GM12878 (cell line): ENCODE results near the gene XPNPEP3. TPM values are rescaled to one million over a fixed set of nuclear protein-coding genes. Genes with fewer than 3 reads are reported as not detected.

Experiments used
- ATAC-seq: fragments of 200-7000 bp; cut with Tn5 transposase; 3 replicates; pipeline ENCODE4 v1.9.1; 2020; ENCODE audit warnings: mild to moderate bottlenecking, moderate library complexity
- BruUV-seq: library from RNA; stranded (reverse); fragments of 400-500 nt; replicated peaks from 2 replicates; lab custom pipeline; 2021; lab: Mats Ljungman, UMichigan
- CTCF ChIA-PET: fragments of 300-600 bp; sonication (Branson Sonifier 250); formaldehyde crosslinking; extraction: SDS; loops from one replicate; lab custom pipeline; 2021; ENCODE audit warnings: inconsistent platforms; lab: Yijun Ruan, JAX
- POLR2A ChIA-PET: fragments of 350-600 bp; formaldehyde crosslinking; extraction: SDS; loops from one replicate; lab custom pipeline; 2021; ENCODE audit warnings: inconsistent platforms; lab: Charles Lee
- RAD21 ChIA-PET: fragments of 300-600 bp; sonication (Branson Sonifier 250); formaldehyde crosslinking; loops from one replicate; lab custom pipeline; 2023; ENCODE audit warnings: antibody characterized with exemption; ENCODE audit not compliant: unreplicated experiment; lab: Charles Lee
- SMC1A ChIA-PET: fragments of 300-600 bp; sonication (Branson Sonifier 250); formaldehyde crosslinking; loops from one replicate; lab custom pipeline; 2023; ENCODE audit not compliant: unreplicated experiment, uncharacterized antibody; lab: Charles Lee
- DNase-seq: peaks from one replicate; pipeline ENCODE4 v3.0.0-alpha.2; 2011; ENCODE audit warnings: low read depth, low spot score
- FAIRE-seq: peaks from 3 replicates; lab custom pipeline; 2011; peaks lifted over from hg19 to GRCh38; lab: Jason Lieb, UNC
- H2AFZ ChIP-seq: 2 replicates; pipeline ENCODE4 v1.6.0; 2011; ENCODE audit warnings: low read depth, low read length, control low read depth; ENCODE audit not compliant: control insufficient read depth
- H3K27ac ChIP-seq: 2 replicates; pipeline ENCODE4 v1.5.1; 2011; ENCODE audit warnings: control low read depth; ENCODE audit not compliant: control insufficient read depth, insufficient read depth
- H3K27me3 ChIP-seq, 2 experiments: replicated peaks in 1 of 2; 2 replicates each; pipeline versions ENCODE4 v1.6.0 to v1.6.1; 2011; ENCODE audit warnings: low read length in 1 of 2; ENCODE audit not compliant: control insufficient read depth in 2 of 2, insufficient read depth in 2 of 2
- H3K36me3 ChIP-seq, 2 experiments: 2 replicates each; pipeline ENCODE4 v1.5.1; 2011; ENCODE audit warnings: low read length in 1 of 2; ENCODE audit not compliant: control insufficient read depth in 2 of 2, insufficient read depth in 2 of 2
- H3K4me1 ChIP-seq: 2 replicates; pipeline ENCODE4 v1.6.1; 2011; ENCODE audit warnings: mild to moderate bottlenecking, low read length, moderate library complexity, mixed read lengths; ENCODE audit not compliant: control insufficient read depth, insufficient read depth
- H3K4me2 ChIP-seq: 2 replicates; pipeline ENCODE4 v1.6.0; 2011; ENCODE audit warnings: control low read depth; ENCODE audit not compliant: control insufficient read depth, insufficient read depth
- H3K4me3 ChIP-seq: fragments of 200-600 bp; sonication (generic); 2 replicates; pipeline ENCODE4 v1.5.1; 2016
- H3K79me2 ChIP-seq: 2 replicates; pipeline ENCODE4 v1.6.0; 2011; ENCODE audit warnings: low read length; ENCODE audit not compliant: control insufficient read depth, insufficient read depth
- H3K9ac ChIP-seq: 2 replicates; pipeline ENCODE4 v1.8.0; 2011; ENCODE audit warnings: low read length, control low read depth, mixed read lengths; ENCODE audit not compliant: control insufficient read depth, insufficient read depth
- H3K9me3 ChIP-seq: replicated peaks from 3 replicates; pipeline ENCODE4 v1.5.1; 2011; ENCODE audit warnings: mild to moderate bottlenecking, low read length; ENCODE audit not compliant: control insufficient read depth, insufficient read depth
- H4K20me1 ChIP-seq: 2 replicates; pipeline ENCODE4 v1.6.0; 2011; ENCODE audit not compliant: control insufficient read depth, insufficient read depth
- BHLHE40 ChIP-seq, 2 experiments: fragments of 450-650 bp in 1 of 2; IDR thresholded peaks; 2 replicates each; pipeline ENCODE4 v1.6.1; 2011 to 2017; ENCODE audit warnings: low read depth in 2 of 2, borderline replicate concordance in 1 of 2, improper control_type of control experiment in 1 of 2, low read length in 1 of 2, mild to moderate bottlenecking in 1 of 2
- CREM ChIP-seq: IDR thresholded peaks from 2 replicates; pipeline ENCODE4 v1.6.1; 2014; ENCODE audit warnings: antibody characterized with exemption, low read depth
- EED ChIP-seq: sonication (generic); IDR thresholded peaks from 2 replicates; pipeline ENCODE4 v1.6.1; 2016; ENCODE audit warnings: antibody characterized with exemption, low read depth
- STAT1 ChIP-seq: fragments of 450-650 bp; conservative IDR thresholded peaks from 2 replicates; pipeline ENCODE4 v1.6.1; 2014; ENCODE audit warnings: antibody characterized with exemption, mild to moderate bottlenecking
- WGBS: methylation state at CpG from one replicate; pipeline ENCODE4 v1.1.6; 2016; ENCODE audit warnings: low lambda C conversion rate; ENCODE audit not compliant: insufficient replicate concordance, insufficient coverage; ENCODE audit errors: missing lambda C conversion rate; 5-methylcytosine and 5-hydroxymethylcytosine counted together
- in situ Hi-C: fragments of 300-500 bp; cut with MboI; formaldehyde crosslinking; loops from 9 replicates; pipeline ENCODE4 v1.14.3; 2018; ENCODE audit warnings: mixed read lengths
- intact Hi-C: fragments of 100-400 bp; cut with micrococcal nuclease; formaldehyde crosslinking; loops from one replicate; pipeline ENCODE4 v1.14.2; 2022; ENCODE audit not compliant: unreplicated experiment
- polyA plus RNA-seq, 11 experiments: library from polyadenylated mRNA; depleted of rRNA in 4 of 11; unstranded in 6 of 11; stranded (reverse) in 5 of 11; fragments of >200 nt; fragmentation: Nextera tagmentation in 4 of 11; fragmentation: Illumina TruSeq in 1 of 11; extraction: Ambion mirVana in 4 of 11; extraction: Trizol in 1 of 11; gene quantifications; 1 replicate in 1 of 11; 2 replicates in 10 of 11; pipeline versions ENCODE4 v1.2.1 to v1.2.3, GENCODE V29; 2011 to 2016; ENCODE audit warnings: inconsistent platforms in 2 of 11, missing spikeins in 2 of 11, low read depth in 1 of 11
- total RNA-seq, 4 experiments: library from RNA; depleted of rRNA in 3 of 4; stranded (reverse); fragments of >200 nt in 3 of 4; fragmentation: Illumina TruSeq in 1 of 4; extraction: Trizol in 1 of 4; gene quantifications; 2 replicates each; pipeline versions ENCODE4 v1.2.1 to v1.2.3, GENCODE V29; 2013 to 2021
- TF ChIP-seq, protein P1 (sequence below): fragments of 450-650 bp; IDR thresholded peaks from 2 replicates; pipeline ENCODE4 v1.6.1; 2018; ENCODE audit warnings: borderline replicate concordance, mild to moderate bottlenecking; ENCODE audit not compliant: partially characterized antibody
- TF ChIP-seq, protein P2 (sequence below): IDR thresholded peaks from 2 replicates; pipeline ENCODE4 v1.6.1; 2011; ENCODE audit warnings: low read depth, mild to moderate bottlenecking, low read length, moderate library complexity, borderline replicate concordance; ENCODE audit errors: extremely low read depth
- TF ChIP-seq, protein P3 (sequence below): IDR thresholded peaks from 2 replicates; pipeline ENCODE4 v1.6.1; 2012; ENCODE audit warnings: mild to moderate bottlenecking, low read depth, low read length

The XPNPEP3 gene
- total and polyA plus RNA-seq, 10 of the 15 experiments (the other 5 are each of a cell fraction or from before 2014, with no cell fraction given): 6.7 to 19.9 (median 11.7) TPM

GRCh38 chr22:40878922-40879321 lies 22.0 kb downstream of the XPNPEP3 start:
- Histone ChIP-seq H3K79me2 (no peaks in the 10 kb centered on the region), H3K4me2 (no peak overlapping the region), H3K9ac (no peak overlapping the region), H3K4me3 (no peak overlapping the region), H3K27me3 (no peaks in the 10 kb centered on the region), H3K4me1 (no peaks in the 10 kb centered on the region), H2AFZ (no peak overlapping the region), H3K36me3 (no peaks in the 10 kb centered on the region), H4K20me1 (no peaks in the 10 kb centered on the region), H3K27ac (no peak overlapping the region), H3K9me3 (no peaks in the 10 kb centered on the region)
- BruUV-seq: no TSS peak
- CTCF ChIA-PET: interaction anchor here (0.6 kb wide), 1 partner anchor 41 kb away, joined by 3 read pairs; no protein-coding TSS in a partner anchor
- TF ChIP-seq, protein P1, sequence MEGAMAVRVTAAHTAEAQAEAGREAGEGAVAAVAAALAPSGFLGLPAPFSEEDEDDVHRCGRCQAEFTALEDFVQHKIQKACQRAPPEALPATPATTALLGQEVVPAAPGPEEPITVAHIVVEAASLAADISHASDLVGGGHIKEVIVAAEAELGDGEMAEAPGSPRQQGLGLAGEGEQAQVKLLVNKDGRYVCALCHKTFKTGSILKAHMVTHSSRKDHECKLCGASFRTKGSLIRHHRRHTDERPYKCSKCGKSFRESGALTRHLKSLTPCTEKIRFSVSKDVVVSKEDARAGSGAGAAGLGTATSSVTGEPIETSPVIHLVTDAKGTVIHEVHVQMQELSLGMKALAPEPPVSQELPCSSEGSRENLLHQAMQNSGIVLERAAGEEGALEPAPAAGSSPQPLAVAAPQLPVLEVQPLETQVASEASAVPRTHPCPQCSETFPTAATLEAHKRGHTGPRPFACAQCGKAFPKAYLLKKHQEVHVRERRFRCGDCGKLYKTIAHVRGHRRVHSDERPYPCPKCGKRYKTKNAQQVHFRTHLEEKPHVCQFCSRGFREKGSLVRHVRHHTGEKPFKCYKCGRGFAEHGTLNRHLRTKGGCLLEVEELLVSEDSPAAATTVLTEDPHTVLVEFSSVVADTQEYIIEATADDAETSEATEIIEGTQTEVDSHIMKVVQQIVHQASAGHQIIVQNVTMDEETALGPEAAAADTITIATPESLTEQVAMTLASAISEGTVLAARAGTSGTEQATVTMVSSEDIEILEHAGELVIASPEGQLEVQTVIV: no peak
- TF ChIP-seq STAT1 (no peak), BHLHE40 (IDR thresholded peaks at IDR 0.05; ENCODE audit: borderline replicate concordance in 1 of 2, low read depth in 2 of 2, low read length in 1 of 2) (no peak), CREM (no peak), EED (no peak)
- TF ChIP-seq, protein P2, sequence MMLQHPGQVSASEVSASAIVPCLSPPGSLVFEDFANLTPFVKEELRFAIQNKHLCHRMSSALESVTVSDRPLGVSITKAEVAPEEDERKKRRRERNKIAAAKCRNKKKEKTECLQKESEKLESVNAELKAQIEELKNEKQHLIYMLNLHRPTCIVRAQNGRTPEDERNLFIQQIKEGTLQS: no peak
- TF ChIP-seq, protein P3, sequence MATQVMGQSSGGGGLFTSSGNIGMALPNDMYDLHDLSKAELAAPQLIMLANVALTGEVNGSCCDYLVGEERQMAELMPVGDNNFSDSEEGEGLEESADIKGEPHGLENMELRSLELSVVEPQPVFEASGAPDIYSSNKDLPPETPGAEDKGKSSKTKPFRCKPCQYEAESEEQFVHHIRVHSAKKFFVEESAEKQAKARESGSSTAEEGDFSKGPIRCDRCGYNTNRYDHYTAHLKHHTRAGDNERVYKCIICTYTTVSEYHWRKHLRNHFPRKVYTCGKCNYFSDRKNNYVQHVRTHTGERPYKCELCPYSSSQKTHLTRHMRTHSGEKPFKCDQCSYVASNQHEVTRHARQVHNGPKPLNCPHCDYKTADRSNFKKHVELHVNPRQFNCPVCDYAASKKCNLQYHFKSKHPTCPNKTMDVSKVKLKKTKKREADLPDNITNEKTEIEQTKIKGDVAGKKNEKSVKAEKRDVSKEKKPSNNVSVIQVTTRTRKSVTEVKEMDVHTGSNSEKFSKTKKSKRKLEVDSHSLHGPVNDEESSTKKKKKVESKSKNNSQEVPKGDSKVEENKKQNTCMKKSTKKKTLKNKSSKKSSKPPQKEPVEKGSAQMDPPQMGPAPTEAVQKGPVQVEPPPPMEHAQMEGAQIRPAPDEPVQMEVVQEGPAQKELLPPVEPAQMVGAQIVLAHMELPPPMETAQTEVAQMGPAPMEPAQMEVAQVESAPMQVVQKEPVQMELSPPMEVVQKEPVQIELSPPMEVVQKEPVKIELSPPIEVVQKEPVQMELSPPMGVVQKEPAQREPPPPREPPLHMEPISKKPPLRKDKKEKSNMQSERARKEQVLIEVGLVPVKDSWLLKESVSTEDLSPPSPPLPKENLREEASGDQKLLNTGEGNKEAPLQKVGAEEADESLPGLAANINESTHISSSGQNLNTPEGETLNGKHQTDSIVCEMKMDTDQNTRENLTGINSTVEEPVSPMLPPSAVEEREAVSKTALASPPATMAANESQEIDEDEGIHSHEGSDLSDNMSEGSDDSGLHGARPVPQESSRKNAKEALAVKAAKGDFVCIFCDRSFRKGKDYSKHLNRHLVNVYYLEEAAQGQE: no peak
- 98% methylated on average over 2 of the region's 2 CpGs for WGBS
- POLR2A ChIA-PET: no interaction called here
- intact Hi-C loops (no loop called here), in situ Hi-C loops (no loop called here)
- no peak for ATAC-seq
- FAIRE-seq: no peak
- DNase-seq: no peak
- SMC1A ChIA-PET: interaction anchor here (0.6 to 1.1 kb wide), 3 partner anchors 12 to 55 kb away, joined by 3 to 4 read pairs (median 4); no protein-coding TSS in a partner anchor
- RAD21 ChIA-PET: no interaction called here
